GM12801 (cell line): ENCODE data around the gene ZNF792.

Source experiments
- TF ChIP-seq, protein P1 (sequence below): IDR thresholded peaks from one replicate; pipeline ENCODE4 v1.5.1; 2011; ENCODE audit warnings: control low read depth; ENCODE audit not compliant: insufficient read length; ENCODE audit errors: extremely low read depth

The ZNF792 gene

DNA sequence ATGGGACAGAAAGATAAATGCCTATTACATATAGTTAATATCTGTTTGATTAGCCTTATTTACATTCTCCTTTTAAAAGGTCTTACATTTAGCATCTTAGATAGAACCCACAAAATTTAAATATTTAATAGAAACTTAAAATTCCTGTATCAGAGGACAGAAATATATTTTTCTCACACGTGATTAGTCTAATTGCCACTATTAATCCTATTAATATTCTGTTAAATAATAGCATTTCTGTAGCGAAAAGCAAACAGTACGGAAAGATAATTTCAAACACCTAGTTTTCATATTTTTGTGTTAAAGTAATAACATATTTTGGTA lies 37.7 kb downstream of the ZNF792 start:
- TF ChIP-seq, protein P1, sequence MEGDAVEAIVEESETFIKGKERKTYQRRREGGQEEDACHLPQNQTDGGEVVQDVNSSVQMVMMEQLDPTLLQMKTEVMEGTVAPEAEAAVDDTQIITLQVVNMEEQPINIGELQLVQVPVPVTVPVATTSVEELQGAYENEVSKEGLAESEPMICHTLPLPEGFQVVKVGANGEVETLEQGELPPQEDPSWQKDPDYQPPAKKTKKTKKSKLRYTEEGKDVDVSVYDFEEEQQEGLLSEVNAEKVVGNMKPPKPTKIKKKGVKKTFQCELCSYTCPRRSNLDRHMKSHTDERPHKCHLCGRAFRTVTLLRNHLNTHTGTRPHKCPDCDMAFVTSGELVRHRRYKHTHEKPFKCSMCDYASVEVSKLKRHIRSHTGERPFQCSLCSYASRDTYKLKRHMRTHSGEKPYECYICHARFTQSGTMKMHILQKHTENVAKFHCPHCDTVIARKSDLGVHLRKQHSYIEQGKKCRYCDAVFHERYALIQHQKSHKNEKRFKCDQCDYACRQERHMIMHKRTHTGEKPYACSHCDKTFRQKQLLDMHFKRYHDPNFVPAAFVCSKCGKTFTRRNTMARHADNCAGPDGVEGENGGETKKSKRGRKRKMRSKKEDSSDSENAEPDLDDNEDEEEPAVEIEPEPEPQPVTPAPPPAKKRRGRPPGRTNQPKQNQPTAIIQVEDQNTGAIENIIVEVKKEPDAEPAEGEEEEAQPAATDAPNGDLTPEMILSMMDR = no peak

DNA sequence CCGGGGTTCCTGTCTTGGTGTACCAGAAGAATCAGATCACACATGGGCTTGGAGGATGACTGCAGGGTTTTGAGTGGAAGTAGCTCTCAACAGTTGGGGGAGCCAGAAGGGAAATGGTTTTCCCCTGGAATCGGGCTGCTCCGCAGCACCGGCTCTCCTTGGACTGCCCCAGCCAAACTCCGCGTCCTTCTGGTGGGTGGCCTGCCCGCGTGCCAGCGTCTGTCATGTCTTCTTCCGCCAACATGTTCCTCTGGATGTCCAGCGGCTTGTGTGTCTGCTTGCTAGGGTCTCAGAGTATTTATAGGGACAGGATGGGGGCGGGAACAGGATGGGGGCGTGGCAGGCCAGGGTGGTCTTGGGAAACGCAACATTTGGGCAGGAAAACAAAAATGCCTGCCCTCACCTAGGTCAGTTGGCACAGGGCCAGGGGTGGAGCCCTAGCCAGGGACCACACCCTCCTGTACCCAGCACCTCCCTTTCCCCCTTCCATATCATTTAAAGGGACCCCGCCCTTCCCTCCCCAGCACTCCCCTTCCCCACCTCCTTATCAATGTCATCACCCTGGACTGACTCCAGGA lies 38.7 kb downstream of the ZNF792 start:
- TF ChIP-seq, protein P1 = no peak

DNA sequence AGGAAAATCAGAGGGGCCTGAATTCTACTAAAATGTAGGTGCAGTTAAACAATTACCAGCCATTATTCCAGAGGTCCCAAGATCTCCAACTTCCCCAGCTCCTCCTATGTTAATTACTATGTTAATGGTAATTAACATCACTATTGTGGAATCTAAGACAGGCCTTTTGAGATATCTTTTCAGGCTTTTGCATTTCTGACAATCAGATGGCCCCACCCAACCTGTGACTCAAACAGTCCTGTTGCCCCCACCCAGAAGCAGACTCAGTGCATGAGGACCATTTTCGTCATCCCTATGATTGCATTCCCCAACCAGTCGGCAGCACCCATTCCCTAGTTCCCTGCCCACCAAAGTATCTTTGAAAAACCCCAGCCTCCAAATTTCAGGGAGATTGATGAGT lies 45.8 kb downstream of the ZNF792 start:
- TF ChIP-seq, protein P1 = no peak

DNA sequence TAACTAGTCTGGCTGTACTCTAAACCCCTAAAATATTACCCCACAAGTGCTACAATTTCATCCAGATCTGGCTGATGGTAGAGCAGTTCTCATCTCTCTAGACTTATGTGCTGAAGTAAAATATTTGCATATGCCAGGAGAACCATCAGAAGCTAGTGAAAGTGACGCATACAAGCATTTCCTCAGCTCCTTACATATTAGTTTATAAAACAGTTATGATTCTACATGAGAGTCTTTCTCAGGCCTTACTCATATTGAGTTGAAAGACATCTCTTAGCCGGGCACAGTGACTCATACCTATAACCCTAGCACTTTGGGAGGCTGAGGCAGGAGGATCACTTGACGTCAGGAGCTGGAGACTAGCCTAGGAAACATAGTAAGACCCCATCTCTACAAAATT lies 53.3 kb downstream of the ZNF792 start:
- TF ChIP-seq, protein P1 = no peak
